GM12801 (cell line): ENCODE results near the gene FITM2.

Experiments
- TF ChIP-seq, protein P1 (sequence below): IDR thresholded peaks from one replicate; pipeline ENCODE4 v1.5.1; 2011; ENCODE audit warnings: control low read depth; ENCODE audit not compliant: insufficient read length; ENCODE audit errors: extremely low read depth

The FITM2 gene

DNA sequence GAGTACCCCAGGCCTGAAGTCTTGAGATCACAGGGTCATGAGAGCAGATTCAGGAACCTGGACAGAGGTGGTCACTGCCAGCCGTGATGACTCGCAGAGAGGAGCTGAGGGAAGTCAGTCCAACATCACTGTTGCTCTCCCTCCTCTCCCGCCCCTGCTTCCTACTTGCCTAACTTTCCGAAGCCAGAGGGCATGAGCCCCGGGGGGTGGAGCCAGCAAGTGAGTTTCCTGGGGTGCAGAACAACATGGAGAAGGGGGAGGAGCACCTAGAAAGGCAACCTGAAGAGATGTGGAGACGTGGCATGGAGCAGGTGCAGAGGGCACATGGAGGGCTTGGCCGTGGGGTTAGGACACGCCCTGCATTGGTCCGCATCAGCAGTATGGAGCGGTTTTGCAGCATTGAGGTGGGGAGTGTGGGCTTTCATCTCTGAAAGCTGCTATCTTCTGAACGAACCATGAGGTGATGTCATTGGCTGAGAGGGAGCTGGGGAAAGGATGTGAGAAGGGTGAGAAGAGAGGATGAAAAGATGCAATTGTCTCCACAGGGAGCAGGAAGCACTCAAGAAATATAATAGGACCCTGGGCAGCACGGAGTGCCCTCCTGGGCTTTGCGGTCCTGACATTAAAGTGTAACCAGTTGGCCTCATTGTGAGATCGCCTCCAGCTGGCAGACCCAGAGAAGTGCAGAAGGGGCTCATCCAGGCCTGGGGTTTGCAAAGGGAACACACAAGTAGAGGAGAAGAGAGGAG is 38.9 kb downstream of the FITM2 start:
- TF ChIP-seq, protein P1, sequence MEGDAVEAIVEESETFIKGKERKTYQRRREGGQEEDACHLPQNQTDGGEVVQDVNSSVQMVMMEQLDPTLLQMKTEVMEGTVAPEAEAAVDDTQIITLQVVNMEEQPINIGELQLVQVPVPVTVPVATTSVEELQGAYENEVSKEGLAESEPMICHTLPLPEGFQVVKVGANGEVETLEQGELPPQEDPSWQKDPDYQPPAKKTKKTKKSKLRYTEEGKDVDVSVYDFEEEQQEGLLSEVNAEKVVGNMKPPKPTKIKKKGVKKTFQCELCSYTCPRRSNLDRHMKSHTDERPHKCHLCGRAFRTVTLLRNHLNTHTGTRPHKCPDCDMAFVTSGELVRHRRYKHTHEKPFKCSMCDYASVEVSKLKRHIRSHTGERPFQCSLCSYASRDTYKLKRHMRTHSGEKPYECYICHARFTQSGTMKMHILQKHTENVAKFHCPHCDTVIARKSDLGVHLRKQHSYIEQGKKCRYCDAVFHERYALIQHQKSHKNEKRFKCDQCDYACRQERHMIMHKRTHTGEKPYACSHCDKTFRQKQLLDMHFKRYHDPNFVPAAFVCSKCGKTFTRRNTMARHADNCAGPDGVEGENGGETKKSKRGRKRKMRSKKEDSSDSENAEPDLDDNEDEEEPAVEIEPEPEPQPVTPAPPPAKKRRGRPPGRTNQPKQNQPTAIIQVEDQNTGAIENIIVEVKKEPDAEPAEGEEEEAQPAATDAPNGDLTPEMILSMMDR, result no peak

DNA sequence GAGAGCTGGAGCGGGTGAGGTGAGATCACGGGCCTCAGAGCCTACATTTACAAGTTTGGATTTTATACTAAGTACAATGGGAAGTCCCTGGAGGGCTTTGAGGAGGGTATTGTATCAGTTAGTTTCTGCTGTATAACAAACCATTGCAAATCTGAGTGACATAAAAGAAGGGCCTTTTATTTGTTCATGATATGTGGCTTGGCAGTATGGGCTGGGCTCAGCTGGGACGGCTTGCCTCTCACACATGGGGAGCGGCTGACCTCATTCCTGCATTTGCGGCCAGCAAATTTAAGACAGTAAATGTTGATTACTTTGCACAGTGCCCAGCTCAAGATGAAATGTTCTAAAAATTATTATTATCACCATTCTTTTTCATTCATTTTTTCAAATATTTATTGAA is 42.2 kb downstream of the FITM2 start:
- TF ChIP-seq, protein P1, result no peak

DNA sequence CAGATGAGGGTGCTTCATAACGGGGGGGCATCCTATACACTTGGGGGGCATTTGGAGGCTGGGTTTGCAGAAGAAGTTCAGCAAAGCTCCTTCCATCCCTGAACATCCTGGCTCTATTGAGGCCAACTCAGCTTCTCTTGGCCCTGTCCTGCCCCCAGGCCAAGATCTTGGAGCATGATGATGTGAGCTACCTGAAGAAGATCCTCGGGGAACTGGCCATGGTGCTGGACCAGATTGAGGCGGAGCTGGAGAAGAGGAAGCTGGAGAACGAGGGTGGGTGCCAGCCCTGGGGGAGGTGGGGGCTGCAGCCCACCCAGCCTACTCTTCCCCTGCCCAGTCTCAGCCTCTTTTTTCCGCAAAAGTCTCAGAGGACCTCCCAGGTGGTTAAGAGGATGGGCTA is 46.7 kb downstream of the FITM2 start:
- TF ChIP-seq, protein P1, result no peak

DNA sequence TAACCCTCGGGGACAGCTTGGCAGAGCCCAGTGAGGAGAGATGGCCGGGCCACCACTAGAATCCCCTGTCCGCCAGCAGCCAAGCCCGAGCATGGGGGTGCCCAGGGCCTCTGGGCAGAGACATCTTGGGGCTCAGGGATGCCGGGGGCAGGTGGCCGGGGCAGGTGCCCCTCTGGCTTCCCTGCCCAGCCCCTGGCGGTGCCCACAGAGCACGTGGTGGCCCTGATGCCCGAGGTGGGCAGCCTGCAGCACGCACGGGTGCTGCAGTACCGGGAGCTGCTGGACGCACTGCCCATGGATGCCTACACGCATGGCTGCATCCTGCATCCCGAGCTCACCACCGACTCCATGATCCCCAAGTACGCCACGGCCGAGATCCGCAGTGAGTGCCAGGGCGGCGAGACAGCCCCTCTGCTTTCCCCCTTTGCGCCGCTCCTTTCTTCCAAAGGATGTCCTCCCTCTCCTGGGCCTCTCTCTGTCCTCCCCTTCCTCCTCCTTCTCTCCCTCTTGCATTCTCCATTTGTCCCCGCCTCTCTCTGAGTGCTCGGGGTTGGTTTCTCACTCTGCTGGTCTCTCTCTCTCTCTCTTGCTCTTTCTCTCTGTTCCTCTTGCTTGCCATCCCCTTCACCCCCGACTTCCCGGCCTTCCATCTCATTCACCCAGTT is 52.6 kb downstream of the FITM2 start:
- TF ChIP-seq, protein P1, result no peak

DNA sequence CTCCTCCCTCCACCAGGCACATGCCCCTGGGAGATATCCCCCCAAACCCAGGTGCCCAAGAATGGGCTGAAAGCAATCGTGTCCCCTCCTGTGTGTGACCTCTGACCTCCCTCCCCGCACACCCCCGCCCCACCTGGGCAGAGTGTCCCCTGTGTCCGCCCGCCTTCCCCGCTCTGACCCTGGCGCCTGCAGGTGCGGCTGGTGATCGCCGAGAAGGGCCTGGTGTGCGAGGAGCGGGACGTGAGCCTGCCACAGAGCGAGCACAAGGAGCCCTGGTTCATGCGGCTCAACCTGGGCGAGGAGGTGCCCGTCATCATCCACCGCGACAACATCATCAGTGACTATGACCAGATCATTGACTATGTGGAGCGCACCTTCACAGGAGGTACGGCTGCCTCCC is 54.0 kb downstream of the FITM2 start:
- TF ChIP-seq, protein P1, result no peak

DNA sequence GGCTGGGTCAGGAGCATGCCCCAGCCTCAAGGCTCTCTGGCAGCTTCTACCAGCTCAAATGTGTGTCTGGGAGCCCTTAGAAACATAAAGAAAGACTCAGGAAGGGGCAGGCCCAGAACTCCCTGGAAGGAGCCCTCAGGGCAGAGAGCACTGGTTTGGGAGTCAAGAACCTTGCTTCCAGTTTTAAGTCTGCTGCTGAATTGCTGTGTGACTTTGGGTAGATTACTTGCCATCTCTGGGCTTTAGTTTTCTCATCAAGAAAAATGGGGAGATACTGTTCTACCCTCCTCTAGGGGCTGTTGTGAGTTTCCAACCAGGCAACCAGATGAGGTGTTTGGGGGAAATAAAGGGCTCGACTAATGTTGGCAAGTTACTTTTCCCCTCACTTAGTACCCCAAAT is 55.1 kb downstream of the FITM2 start:
- TF ChIP-seq, protein P1, result no peak

DNA sequence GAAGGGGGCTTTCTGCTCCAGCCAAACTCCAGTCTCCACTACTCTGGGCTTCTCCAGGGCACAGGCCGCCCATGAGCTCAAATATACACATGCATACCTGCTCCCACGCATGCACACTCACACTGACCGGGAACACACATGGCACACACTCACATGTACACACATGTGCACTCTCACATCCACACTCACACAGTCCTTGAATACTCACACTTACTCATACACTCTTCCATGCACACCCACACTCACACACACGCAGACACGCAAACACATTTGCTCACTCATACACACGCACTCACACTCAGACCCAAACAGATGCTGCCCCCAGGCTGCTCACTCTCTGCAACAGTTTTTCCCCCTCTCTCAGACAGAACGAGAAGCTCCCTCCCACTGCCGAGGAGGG is 56.9 kb downstream of the FITM2 start:
- TF ChIP-seq, protein P1, result no peak
